GM18508 (cell line): ENCODE results near the gene IGFN1.

ENCODE experiments used
- ATAC-seq: cut with Tn5 transposase; IDR thresholded peaks from one replicate; pipeline ENCODE4 v1.9.1; 2021; ENCODE audit warnings: moderate number of reproducible peaks; ENCODE audit not compliant: insufficient read depth, unreplicated experiment

IGFN1 gene

GRCh38 chr1:201214886-201215285, 24.3 kb downstream of the IGFN1 start:
- ATAC-seq, result no peak

- no peak for ATAC-seq
Measured at GRCh38 chr1:201215531-201216357, 25.1 kb downstream of the IGFN1 start.

- no peak for ATAC-seq
Measured at GRCh38 chr1:201216395-201217085, 25.9 kb downstream of the IGFN1 start.

- no peak for ATAC-seq
Measured at GRCh38 chr1:201217146-201217545, 26.5 kb downstream of the IGFN1 start.

- no peak for ATAC-seq
Measured at GRCh38 chr1:201217851-201218250, 27.2 kb downstream of the IGFN1 start.

GRCh38 chr1:201218409-201218808, 27.8 kb downstream of the IGFN1 start:
- no peak for ATAC-seq

- no peak for ATAC-seq
Measured at GRCh38 chr1:201219481-201220387, 29.1 kb downstream of the IGFN1 start.

- no peak for ATAC-seq
Measured at GRCh38 chr1:201220388-201220715, 29.7 kb downstream of the IGFN1 start.

GRCh38 chr1:201221201-201221846, 30.7 kb downstream of the IGFN1 start:
- ATAC-seq, result no peak

- ATAC-seq, result no peak
Measured at GRCh38 chr1:201222125-201222524, 31.5 kb downstream of the IGFN1 start.

- no peak for ATAC-seq
Measured at GRCh38 chr1:201223852-201224665, 33.4 kb downstream of the IGFN1 start.

- no peak for ATAC-seq
Measured at GRCh38 chr1:201224666-201225370, 34.2 kb downstream of the IGFN1 start.

GRCh38 chr1:201226178-201226514, 35.5 kb downstream of the IGFN1 start:
- no peak for ATAC-seq

GRCh38 chr1:201226859-201227488, 36.4 kb downstream of the IGFN1 start:
- ATAC-seq, result no peak

GRCh38 chr1:201228011-201228983, 37.7 kb downstream of the IGFN1 start:
- ATAC-seq, result no peak

- ATAC-seq, result no peak
Measured at GRCh38 chr1:201229095-201229494, 38.5 kb downstream of the IGFN1 start.
